ENCODE results near the gene SLC34A1.

SLC34A1 gene

GRCh38 chr5:177442066-177442826, 58.0 kb downstream of the SLC34A1 start:
- no peak for TF ChIP-seq CTCF (conservative IDR thresholded peaks at IDR 0.05; ENCODE audit: low read length)
- no peak for TF ChIP-seq EZH2phosphoT487 (IDR thresholded peaks at IDR 0.05; ENCODE audit: borderline replicate concordance)
- Histone ChIP-seq H3K4me3 (ENCODE audit: low read length, poor library complexity, severe bottlenecking) (no peak overlapping the region), H2AFZ (ENCODE audit: low read length) (no peak overlapping the region), H3K4me2 (ENCODE audit: low read depth, low read length, poor library complexity, severe bottlenecking) (no peak overlapping the region), H4K20me1 (ENCODE audit: insufficient read depth, low read length, poor library complexity, severe bottlenecking) (no peaks in the 10 kb centered on the region), H3K79me2 (ENCODE audit: insufficient read depth, low read length) (no peaks in the 10 kb centered on the region), H3F3A (ENCODE audit: low read depth) (no peaks in the 10 kb centered on the region), H3K9ac (ENCODE audit: low read depth, low read length, poor library complexity, severe bottlenecking) (no peak overlapping the region), H3K27me3 (ENCODE audit: insufficient read depth, low read length, poor library complexity, severe bottlenecking) (no peaks in the 10 kb centered on the region), H3K4me1 (ENCODE audit: insufficient read depth, low read length, poor library complexity, severe bottlenecking) (no peaks in the 10 kb centered on the region), H3K9me2 (replicated peaks; ENCODE audit: low read depth, low read length) (no peaks in the 10 kb centered on the region), H3K36me3 (ENCODE audit: insufficient read depth, low read length) (no peaks in the 10 kb centered on the region; the same call in 1 of the 2 replicates), H3K9me3 (ENCODE audit: insufficient read depth, low read depth, low read length) (no peaks in the 10 kb centered on the region)

GRCh38 chr5:177443144-177443983, 59.1 kb downstream of the SLC34A1 start:
- no peaks in the 10 kb centered on the region for H3K36me3 ChIP-seq (ENCODE audit: insufficient read depth, low read length)
- no peaks in the 10 kb centered on the region for H3K27me3 ChIP-seq (ENCODE audit: insufficient read depth, low read length, poor library complexity, severe bottlenecking)

More at GRCh38 chr5:177443144-177443983, 59.1 kb downstream of the SLC34A1 start:
- H4K20me1 ChIP-seq (ENCODE audit: insufficient read depth, low read length, poor library complexity, severe bottlenecking): no peaks in the 10 kb centered on the region
- H3K9ac ChIP-seq (ENCODE audit: low read depth, low read length, poor library complexity, severe bottlenecking): no peak overlapping the region
- no peak overlapping the region for H2AFZ ChIP-seq (ENCODE audit: low read length)
- no peak overlapping the region for H3K4me3 ChIP-seq (ENCODE audit: low read length, poor library complexity, severe bottlenecking)
- H3K9me2 ChIP-seq (replicated peaks; ENCODE audit: low read depth, low read length): no peaks in the 10 kb centered on the region
- no peaks in the 10 kb centered on the region for H3F3A ChIP-seq (ENCODE audit: low read depth)
- H3K9me3 ChIP-seq (ENCODE audit: insufficient read depth, low read depth, low read length): no peaks in the 10 kb centered on the region
- no peaks in the 10 kb centered on the region for H3K4me1 ChIP-seq (ENCODE audit: insufficient read depth, low read length, poor library complexity, severe bottlenecking)
- no peak overlapping the region for H3K4me2 ChIP-seq (ENCODE audit: low read depth, low read length, poor library complexity, severe bottlenecking)
- no peaks in the 10 kb centered on the region for H3K79me2 ChIP-seq (ENCODE audit: insufficient read depth, low read length)
- no peak for TF ChIP-seq CTCF (conservative IDR thresholded peaks at IDR 0.05; ENCODE audit: low read length)
- no peak for TF ChIP-seq EZH2phosphoT487 (IDR thresholded peaks at IDR 0.05; ENCODE audit: borderline replicate concordance)

Measured in Loucy (cell line).